HUDEP-2 (cell line): ENCODE results near the gene ATOSB.
"Not testable (repeated sequence)": the region's sequence is repeated elsewhere in the genome, so short reads cannot be mapped to it uniquely, and the experiment has no call there.

ENCODE experiments used
- DNase-seq, 76 experiments: peaks; one replicate each; lab custom pipeline; 2025; ENCODE audit not compliant: unreplicated experiment in 76 of 76; lab: John Stamatoyannopoulos, UW

ATOSB gene

DNA sequence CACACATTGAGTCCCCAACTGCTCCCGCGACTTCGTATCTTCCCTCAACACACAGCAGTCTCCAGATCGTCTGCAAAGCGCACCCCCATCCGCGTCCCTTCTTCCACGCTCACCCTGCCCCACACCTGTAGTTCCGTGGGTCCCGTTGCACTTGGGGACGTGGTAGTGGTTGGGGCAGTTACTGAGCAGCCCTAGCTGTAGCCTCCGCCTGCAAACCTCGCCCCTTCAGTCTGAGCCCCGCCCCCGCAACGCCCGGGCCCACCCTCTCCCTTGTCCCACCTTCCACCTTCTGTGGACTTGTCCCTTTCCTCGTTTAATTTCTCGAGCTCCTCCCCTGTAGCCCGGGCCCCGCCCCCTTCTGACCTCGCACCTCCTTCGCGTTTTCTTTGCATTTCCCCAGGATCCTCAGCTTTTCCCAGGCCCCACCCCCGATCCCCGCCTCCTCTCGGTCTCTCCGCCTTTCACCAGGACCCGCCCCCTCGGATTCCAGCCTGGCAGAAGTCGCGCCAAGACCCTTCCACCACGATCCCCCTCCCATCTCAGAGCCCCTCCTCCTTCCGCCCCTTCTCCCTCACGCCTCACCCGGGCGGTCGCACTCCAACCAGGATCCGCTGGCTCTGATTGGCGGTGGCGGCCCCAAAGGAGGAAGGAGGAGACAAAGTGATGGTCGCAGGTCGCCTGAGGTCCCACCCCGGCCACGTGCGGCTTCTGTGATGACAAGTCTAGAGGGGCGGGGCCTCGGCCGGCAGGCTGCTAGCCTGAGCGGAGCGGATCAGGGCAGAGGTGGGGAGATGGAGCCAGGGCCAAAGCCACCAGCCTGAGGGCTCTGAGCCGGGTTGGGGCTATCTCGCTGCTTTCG lies at the start of gene ATOSB:
ATOSB (minus strand) TSS at position 183 of the 859 bp plus-strand sequence. CDS start 7,588 bp downstream, outside the sequence.
- DNase-seq = peak in 75 of 76 experiments; percentile 61 to 98 (median 95)

- DNase-seq = no peak
Measured at GRCh38 chr9:35164711-35165110, 49.0 kb upstream of the ATOSB start.

- no peak for DNase-seq
Measured at GRCh38 chr9:35163413-35163812, 47.8 kb upstream of the ATOSB start.

- DNase-seq = no peak
Measured at GRCh38 chr9:35162605-35163315, 47.1 kb upstream of the ATOSB start.

- peak in 63 of 76 experiments; percentile 7 to 87 (median 71) for DNase-seq
Measured at GRCh38 chr9:35161713-35162604, 46.3 kb upstream of the ATOSB start, which contains the start of gene UNC13B. Gene UNC13B, plus strand, starts transcription at chr9:35162009. Its CDS starts 275 bp downstream, at chr9:35162284.

- no peak for DNase-seq
Measured at GRCh38 chr9:35158501-35159280, 43.0 kb upstream of the ATOSB start.

DNA sequence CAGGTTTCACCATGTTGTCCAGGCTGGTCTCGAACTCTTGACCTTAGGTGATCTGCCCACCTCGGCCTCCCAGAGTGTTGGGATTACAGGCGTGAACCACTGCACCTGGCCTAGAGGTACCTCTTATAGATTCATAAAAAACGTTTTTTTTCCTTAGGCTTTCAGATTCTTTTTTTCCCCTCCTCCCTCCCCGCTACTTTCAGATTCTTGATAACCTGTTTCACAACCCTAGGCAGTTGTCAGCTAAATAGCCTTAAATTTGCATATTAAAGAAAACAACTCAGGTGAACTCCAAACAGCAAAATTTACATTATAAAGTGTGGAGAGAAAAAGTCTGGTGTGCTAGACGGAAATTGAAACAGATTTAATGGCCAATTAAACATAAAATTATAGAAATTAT lies 42.2 kb upstream of the ATOSB start:
- DNase-seq = not testable (repeated sequence)

GRCh38 chr9:35156781-35157180 lies 41.1 kb upstream of the ATOSB start:
- DNase-seq = no peak

DNA sequence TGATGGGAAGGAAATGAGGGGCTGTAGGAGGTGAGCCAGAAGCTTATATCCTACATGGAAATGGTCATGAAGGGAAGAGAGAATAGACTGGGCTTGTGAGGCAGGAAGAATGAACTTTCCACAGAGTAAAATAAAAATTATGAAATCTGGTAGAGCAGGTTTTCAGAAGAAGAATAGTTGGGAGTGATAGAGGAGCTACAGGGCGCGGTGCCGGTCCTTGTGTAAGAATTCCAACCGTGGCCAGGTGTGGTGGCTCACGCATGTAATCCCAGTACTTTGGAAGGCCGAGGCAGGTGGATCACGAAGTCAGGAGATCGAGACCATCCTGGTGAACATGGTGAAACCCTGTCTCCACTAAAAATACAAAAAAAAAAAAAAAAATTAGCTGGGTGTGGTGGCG lies 37.3 kb upstream of the ATOSB start:
- no peak for DNase-seq

DNA sequence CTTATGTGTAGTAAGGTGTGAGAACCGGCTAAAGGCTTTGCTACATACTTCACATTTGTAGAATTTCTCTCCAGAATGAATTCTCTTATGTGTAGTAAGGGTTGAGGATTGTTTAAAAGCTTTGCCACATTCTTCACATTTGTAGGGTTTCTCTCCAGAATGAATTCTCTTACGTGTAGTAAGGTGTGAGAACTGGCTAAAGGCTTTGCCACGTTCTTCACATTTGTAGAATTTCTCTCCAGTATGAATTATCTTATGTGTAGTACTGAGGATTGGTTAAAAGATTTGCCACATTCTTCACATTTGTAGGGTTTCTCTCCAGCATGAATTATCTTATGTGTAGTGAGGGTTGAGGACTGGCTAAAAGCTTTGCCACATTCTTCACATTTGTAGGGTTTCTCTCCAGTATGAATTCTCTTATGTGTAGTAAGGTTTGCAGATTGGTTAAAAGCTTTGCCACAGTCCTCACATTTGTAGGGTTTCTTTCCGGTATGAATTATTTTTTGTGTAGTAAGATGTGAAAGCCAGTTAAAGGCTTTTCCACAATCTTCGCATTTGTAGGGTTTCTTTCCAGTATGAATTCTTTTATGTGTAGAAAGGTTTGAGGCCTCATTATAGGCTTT lies 32.4 kb upstream of the ATOSB start:
- DNase-seq = not testable (repeated sequence)

- no peak for DNase-seq
Measured at GRCh38 chr9:35142037-35142436, 26.4 kb upstream of the ATOSB start.

- no peak for DNase-seq
Measured at GRCh38 chr9:35140093-35140492, 24.4 kb upstream of the ATOSB start.

- DNase-seq = no peak
Measured at GRCh38 chr9:35136866-35137265, 21.2 kb upstream of the ATOSB start.

- DNase-seq = no peak
Measured at GRCh38 chr9:35135988-35136387, 20.3 kb upstream of the ATOSB start.

DNA sequence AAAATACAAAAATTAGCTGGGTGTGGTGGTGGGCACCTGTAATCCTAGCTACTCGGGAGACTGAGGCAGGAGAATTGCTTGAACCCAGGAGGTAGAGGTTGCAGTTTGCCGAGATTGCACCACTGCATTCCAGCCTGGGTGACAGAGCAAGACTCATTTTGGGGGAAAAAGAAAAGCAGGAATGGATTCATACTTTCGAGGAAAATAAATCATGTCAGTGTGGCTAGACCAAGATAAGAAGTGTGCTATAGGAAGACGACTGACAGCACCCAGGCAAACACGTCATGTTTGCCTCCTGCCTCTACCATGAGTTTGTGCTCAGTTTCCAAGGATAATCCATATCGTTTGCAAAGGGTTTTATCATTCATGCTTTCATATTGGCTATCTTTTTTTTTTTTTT lies 19.3 kb upstream of the ATOSB start:
- DNase-seq = no peak

DNA sequence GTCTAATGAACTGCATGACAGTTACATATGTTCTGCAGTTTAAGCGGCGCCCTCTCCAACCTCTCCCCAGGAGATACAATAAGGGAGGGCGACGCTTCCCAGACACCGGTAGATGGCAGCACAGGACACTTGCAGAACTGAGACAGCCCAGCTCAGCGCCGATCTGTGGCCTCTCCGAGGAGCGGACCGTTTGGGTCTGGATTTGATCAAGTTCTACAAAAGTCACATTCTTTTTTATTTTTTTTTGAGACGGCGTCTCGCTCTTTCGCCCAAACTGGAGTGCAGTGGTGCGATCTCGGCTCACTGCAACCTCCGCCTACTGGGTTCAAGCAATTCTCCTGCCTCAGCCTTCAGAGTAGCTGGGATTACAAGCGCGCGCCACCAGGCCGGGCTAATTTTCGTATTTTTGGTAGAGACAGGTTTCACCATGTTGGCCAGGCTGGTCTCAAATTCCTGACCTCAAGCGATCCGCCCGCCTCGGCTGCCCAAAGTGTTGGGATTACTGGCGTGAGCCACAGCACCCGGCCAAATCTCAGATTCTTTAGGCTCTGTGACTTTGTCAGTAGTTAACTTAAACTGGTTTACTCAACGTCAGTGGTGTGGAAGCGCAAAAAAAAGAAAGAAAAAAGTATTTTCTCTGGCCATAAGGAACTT lies 1.4 kb upstream of the ATOSB start:
- peak in 71 of 76 experiments; percentile 33 to 90 (median 74) for DNase-seq

- DNase-seq = peak in 1 of 76 experiments; percentile 56
Measured at GRCh38 chr9:35116539-35116897, 856 bp upstream of the ATOSB start.

DNA sequence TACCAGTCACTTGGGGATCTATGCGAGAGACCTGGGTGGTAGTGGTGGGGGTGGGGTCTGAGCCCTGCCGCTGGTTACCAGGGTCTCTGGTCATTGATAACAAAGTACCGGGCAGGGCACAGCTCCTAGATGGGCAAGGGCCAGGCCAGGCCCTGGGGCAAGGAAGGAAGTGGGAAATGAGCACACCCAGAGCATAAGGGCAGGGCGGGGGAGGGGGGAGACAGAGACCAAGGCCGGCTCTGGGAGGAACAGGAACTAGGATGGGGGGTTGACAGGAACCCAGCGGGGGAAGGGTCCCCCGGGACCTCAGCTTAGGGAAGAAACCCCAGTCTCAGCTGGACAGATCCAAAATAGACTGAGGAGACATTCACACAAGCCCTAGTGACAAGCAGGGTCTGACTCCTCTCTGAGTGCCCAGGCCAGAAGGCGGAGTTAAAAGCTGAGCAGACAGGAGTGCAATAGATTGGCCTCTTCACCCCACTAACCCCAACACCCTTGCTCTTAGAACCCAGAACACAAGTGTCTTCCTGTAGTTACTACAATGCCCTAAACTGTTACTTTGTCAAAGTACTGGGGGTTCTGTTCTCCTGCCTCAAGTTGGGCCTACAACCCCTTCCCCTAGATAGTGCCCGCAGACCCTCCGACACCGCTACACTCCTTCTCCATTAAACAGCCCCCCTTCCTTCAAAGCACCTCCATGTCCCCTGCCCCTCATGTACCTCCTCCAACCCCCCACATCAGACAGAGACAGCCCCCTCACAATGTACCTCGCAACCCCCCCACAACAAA lies 628 bp downstream of the ATOSB start:
- peak in 49 of 76 experiments; percentile 1 to 62 (median 23) for DNase-seq
